ENCODE measurements around the gene RHOU.

RHOU gene

DNA sequence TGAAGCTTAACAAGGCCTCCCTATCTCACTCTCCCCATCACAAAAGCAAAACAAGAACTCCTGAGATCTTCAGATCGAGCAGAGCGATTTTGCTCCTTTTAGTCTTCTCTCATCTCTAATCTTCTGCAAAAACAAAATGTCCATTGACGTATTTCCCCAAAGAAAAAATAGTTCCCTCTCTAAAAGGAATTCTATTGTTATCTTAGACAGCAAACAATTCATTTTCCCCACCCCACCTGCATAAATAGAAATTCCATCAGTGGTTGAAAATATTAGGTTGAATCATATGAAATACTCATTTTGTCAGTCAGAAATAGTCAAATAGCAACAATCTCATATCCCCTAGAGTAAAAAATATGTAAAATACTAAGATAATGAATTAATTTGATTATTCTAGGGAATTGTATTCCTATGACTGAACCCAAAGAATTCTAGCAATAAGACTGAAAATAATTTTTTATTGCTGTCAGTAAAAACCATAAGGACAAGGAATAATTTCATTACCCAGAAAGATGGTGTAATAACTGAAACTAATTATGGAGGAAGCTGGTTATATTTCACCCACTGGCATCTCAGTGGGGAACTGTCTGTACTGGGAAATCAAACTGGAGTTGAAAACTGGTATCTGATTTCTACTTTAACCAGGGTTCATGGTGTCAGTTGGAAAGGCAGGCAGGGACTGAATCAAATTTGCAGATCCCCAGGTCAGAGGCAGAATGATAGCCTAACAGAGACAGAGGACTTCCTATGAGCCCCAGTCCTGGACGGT lies 51.3 kb downstream of the RHOU start:
- no peak for DNase-seq

DNA sequence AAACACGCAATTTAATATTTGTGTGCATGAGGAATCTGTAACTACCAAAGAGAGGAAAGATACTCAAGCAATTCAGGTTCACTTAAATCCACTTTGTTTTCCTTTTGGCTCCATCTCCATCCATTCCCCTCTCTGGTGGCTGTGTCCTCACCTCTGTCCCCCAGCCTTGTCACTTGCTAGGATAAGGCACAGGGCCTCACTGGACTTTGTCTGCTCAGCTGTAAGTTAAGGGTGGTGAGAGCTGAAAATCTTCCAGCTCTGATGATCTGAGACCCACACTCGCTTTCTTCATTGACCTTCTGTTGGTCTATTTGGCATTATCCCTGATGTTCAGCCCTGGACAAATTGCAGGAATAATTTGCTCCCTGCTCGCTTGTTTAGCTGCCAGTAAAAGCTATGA lies 56.5 kb downstream of the RHOU start:
- no peak for DNase-seq

DNA sequence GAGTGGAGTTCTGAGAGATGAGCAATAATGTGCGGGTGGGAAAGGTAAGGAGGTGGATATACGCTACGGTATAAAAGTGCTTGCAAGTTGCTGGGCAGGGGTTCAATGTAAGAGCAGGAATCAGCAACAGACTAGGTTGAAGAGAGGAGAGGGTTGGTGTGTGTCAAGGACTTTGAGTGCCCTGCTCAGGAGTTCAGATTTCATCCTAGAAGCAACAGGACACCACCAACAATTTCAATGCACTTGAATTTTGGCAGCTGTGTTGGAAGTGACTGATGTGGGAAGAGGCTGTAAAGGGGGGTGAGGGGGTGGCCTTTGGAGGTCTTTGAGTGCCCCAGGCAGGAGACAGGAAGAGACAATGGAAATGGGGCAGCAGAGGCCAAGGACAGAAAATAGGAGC lies 57.3 kb downstream of the RHOU start:
- DNase-seq, result no peak

DNA sequence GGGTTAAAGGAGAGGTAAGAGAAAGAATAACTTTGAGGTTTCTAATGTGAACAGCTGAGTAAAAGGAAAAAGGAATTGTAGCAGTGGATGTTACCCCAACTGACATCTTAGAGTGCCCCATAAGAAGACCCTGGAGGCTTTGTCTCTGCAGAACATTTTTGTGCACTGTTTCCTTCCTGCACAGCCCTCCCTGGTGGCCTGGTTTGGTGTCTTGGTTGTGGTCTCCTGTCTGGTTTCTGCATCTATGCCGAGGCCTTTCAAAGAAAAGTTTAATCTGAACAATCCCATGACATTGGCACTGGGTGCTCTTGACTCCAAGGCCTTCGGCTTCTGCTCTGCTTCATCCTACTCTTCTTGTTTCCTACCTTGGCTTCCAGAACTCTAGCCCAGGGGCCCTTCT lies 57.8 kb downstream of the RHOU start:
- DNase-seq, result no peak

DNA sequence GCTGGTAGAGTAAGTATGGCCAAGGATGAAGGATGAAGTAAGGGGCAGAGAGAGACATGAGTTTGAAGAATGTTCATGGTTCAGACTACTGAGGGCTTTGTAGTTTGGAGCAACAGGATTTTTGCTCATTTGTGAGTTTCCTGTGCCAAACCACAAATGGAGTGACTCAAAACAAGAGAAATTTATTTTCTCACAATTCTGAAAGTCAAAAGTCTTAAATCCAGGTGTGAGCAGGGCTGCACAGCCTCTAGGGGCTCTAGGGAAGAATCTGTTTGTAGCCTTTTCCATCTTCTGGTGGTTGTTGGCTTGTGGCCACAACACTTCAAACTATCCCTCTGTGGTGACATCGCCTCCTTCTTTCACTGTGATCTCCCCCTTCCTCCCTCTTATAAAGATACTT lies 58.9 kb downstream of the RHOU start:
- no peak for DNase-seq

DNA sequence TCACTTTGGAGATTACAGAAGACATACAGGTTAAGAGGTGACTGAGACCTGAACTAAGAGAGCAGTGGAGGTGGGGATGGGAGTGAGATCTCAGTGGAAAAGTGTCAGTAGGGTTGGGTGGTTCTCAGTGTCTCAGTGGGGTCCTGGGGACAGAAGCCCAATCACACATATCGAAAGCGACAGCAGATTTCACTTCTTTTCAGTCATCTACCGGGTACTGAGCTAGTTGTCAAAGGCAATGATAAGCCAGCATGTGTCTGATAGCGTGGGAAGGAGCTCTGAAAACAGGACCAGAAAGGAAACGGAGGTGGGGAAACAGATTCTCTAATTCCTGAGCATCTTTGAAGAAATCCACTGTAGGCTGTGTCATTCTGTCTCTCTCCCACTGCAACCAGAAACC lies 59.5 kb downstream of the RHOU start:
- no peak for DNase-seq

DNA sequence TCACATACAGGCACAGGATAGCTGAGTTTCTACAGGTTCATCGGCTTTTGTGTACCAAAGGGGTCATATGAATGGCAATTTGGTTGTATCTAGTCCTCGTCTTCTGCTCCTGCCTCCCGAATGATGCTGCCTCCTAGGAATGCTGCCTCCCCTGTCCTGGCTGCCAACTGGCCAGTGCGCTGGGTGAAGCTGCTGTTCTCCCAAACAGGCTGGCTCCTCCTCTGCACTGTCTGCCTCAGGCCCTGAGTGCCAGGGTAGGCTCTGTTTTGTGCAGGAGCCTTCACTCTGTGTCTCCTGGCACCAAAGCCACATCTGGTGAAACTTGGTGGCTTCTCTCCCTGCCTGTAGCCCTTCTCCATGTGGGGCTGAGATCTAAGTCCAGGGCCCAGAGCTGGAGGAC lies 60.3 kb downstream of the RHOU start:
- DNase-seq, result no peak
